ENCODE results near the gene TDRD7.

DNA sequence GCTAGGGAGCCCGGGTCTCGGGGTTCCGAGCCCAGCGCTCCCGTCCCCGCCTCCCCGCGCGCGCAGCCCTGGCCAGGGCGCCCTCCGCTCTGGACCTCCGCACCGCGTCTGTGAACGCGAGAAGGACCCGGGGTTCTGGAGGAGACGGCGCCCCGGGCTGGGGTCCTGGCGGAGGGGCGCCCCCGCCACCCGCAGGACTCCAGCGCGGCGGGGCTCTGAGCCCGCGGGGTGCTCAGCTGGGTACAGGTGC lies 90.0 kb downstream of the TDRD7 start:
- TF ChIP-seq POLR2A (IDR thresholded peaks at IDR 0.05; ENCODE audit: low read depth, low read length), result no peak
- TF ChIP-seq TAF1 (IDR thresholded peaks at IDR 0.05; ENCODE audit: borderline replicate concordance, low read depth, low read length), result no peak
- TF ChIP-seq POLR2AphosphoS5 (IDR thresholded peaks at IDR 0.05; ENCODE audit: low read depth, low read length), result no peak
